AG09309 (cell line): Measurements from ENCODE around the gene BCL2A1.
A peak's percentile ranks its signal among the peaks of the same experiment; 100 is the strongest.
"Not testable (repeated sequence)": the region's sequence is repeated elsewhere in the genome, so short reads cannot be mapped to it uniquely, and the experiment has no call there.

Experiments
- DNase-seq: peaks from one replicate; pipeline ENCODE4 v3.0.0-alpha.2; 2010; ENCODE audit warnings: low read depth
- H3K4me3 ChIP-seq: 2 replicates; pipeline ENCODE4 v1.5.1; 2011; ENCODE audit warnings: mild to moderate bottlenecking, low read depth, low read length, moderate library complexity; ENCODE audit not compliant: control insufficient read depth
- TF ChIP-seq, protein P1 (sequence below): IDR thresholded peaks from 2 replicates; pipeline ENCODE4 v1.5.1; 2011; ENCODE audit warnings: mild to moderate bottlenecking, low read depth, low read length, inconsistent platforms; ENCODE audit not compliant: insufficient read depth, control insufficient read depth; ENCODE audit errors: missing control alignments

The BCL2A1 gene

DNA sequence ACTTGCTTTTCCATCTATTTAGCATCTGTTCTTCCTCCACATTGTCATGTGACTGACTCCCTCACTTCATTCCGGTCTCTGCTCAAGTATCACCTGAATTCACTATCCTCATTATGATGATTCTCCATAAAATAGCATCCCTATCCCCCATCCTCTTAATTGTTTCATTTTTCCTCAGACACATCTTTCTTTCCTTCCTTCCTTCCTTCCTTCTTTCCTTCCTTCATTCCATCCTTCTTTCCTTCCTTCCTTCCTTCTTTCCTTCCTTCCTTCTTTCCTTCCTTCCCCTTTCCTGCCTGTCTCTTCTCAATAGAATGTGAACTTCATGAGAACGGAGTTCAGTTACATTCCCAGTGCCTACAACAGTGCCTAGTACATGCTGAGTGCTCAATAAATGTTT lies 41.6 kb downstream of the BCL2A1 start:
- no peak overlapping the region for H3K4me3 ChIP-seq
- DNase-seq: no peak
- TF ChIP-seq, protein P1, sequence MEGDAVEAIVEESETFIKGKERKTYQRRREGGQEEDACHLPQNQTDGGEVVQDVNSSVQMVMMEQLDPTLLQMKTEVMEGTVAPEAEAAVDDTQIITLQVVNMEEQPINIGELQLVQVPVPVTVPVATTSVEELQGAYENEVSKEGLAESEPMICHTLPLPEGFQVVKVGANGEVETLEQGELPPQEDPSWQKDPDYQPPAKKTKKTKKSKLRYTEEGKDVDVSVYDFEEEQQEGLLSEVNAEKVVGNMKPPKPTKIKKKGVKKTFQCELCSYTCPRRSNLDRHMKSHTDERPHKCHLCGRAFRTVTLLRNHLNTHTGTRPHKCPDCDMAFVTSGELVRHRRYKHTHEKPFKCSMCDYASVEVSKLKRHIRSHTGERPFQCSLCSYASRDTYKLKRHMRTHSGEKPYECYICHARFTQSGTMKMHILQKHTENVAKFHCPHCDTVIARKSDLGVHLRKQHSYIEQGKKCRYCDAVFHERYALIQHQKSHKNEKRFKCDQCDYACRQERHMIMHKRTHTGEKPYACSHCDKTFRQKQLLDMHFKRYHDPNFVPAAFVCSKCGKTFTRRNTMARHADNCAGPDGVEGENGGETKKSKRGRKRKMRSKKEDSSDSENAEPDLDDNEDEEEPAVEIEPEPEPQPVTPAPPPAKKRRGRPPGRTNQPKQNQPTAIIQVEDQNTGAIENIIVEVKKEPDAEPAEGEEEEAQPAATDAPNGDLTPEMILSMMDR: no peak

DNA sequence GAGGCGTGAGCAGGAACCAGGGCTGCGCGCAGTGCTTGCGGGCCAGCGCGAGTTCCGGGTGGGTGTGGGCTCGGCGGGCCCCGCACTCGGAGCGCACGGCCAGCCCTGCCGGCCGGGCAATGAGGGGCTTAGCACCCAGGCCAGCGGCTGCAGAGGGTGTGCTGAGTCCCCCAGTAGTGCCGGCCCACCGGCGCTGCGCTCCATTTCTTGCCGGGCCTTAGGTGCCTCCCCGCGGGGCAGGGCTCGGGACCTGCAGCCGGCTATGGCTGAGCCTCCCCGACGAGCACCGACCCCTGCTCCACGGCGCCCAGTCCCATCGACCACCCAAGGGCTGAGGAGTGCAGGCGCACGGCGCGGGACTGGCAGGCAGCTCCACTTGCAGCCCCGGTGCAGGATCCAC lies 44.9 kb downstream of the BCL2A1 start:
- not testable (repeated sequence) for H3K4me3 ChIP-seq, DNase-seq

DNA sequence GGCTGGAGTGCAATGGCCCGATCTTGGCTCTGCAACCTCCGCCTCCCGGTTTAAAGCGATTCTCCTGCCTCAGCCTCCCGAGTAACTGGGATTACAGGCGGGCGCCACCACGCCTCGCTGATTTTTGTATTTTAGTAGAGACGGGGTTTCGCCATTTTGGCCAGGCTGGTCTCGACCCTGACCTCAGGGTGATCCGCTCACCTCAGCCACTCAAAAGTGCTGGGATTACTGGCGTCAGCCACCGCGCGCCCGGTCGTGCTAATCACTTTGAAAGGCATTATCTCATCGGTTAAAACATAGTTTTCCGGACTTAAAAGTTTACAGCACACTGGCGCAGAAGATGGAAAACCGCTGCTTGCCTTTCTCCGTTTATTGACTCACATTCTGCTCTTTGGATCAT lies 46.6 kb downstream of the BCL2A1 start:
- peak overlapping the region; percentile 56 for H3K4me3 ChIP-seq
- DNase-seq: no peak
- TF ChIP-seq, protein P1: no peak

DNA sequence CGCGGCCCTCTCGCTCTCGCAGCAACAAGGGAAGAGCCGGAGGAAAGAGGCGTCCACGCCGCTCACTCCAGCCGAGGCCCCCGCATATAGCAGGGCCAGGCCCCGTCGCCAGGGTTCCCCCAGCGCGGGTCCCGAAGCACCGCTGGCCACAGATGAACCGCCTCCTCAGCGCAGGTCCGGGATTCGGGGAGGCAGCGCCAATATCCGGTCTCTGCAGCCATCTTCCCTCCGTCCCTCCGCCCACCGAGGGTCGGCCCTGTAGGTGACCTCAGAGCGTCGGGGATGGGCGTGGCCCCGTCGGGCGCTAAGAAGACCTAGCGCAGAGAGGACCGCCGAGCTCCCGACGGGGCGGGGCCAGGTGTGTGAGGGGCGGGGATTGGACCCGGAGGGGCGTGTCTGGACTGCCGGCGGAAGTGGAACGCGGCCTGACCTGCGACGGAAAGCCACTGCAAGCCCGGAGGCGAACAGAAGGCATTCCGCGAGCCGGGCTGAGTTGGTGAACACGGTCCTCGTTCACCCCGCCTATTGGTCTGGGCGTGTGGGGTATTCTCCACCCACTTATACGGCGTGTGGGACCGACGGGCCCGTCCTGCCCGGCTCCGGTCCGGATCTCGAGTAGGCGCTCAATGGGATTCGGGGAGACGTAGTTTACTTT lies 47.4 kb downstream of the BCL2A1 start:
- DNase-seq: peak; percentile 60
- H3K4me3 ChIP-seq: peak overlapping the region; percentile 56
- TF ChIP-seq, protein P1: no peak

DNA sequence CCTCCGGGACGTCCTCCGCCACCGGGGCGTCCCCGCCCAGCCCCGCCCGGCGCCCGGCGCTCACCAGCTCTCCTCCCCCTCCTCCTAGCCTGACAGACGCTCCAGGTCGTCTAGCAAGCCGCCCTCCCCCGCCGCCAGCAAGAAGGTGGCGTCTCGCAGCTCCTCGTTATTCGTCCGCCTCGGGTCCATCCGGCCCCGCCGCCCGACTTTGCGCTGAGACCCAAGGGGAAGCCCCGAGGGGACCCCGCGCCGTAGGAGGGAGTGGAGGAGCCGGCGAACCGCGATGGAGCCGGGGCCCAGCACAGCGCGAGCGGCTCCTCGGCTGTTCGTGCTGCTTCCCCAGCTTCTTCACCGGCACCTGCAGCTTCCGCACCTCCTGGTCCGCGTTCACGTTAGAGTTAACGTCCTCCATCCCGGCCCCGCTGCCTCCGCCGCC lies 47.9 kb downstream of the BCL2A1 start:
- TF ChIP-seq, protein P1: no peak
- peak overlapping the region; percentile 56 for H3K4me3 ChIP-seq
- no peak for DNase-seq

DNA sequence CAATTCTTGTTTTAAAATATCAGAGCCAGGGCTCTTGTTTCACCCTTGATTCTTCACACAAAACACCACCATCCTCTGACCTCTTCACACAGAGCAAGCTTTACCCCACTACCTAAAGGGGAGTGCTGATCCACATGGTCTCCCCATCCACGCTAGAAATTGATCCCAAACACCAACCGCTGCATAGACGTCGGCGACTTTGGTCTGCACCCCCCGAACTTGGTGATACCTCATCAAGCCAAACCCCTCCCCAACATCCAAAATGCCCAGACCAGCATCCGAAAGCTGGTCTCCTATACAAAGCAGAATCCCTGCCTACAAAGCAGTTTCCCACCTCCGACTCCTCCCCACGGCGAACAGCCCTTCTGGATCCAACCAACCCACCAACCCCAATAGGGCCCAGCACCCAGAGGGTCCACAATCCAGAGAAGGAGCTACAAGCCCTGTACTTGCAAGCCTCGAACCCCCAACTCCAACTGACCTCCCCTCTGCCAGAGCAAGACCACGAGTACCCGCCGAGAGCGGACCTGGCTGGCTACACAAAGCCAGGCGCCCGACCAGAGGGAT lies 48.4 kb downstream of the BCL2A1 start:
- peak overlapping the region; percentile 56 for H3K4me3 ChIP-seq
- DNase-seq: no peak
- TF ChIP-seq, protein P1: no peak

DNA sequence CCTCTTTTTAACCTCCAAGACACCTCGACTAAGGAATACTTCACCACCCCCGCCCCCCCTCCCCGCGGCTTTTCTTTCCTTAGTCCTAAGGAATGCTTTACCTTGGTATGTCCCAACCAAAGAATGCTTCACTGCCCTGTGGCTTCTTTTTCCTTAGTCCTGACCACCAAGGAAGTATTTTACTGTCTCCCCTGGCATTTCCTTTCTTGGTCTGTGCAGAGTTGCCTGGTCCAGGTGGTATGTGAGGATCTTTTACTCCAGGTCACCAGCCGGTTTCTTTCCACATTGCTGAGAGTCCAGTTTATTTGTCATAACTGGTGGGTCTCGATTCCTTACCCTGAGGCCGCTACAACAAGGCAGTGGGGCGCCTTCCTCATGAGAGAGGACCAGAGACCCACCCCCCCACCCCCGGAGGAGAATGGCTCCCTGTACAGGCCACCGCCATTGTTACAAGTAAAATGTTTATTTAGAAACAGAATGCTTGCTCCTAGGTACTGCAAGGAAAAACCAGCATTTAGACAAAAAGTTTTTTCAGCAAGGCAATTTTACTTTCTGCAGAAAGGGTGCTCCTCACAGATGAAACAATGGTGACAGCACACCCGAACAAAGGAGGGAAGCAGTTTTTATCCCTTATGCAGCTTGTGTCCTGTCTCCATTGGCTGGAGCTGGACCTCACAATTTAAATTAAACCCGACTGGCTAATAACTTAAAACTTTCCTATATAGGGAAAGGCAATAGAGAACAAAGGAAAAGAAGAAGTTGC lies 51.1 kb downstream of the BCL2A1 start:
- TF ChIP-seq, protein P1: no peak
- DNase-seq: no peak
- no peak overlapping the region for H3K4me3 ChIP-seq
